BLaER1 (cell line): ENCODE measurements around the gene WWC1.
A peak's percentile ranks its signal among the peaks of the same experiment; 100 is the strongest.

Source experiments
- H3K27ac ChIP-seq: shearing (Covaris generic); formaldehyde crosslinking; 2 replicates; pipeline ENCODE4 v1.8.1; 2022
- H3K27me3 ChIP-seq: shearing (Covaris generic); formaldehyde crosslinking; 2 replicates; pipeline ENCODE4 v1.8.1; 2022
- H3K36me3 ChIP-seq: shearing (Covaris generic); formaldehyde crosslinking; 2 replicates; pipeline ENCODE4 v1.8.1; 2022
- H3K4me1 ChIP-seq: shearing (Covaris generic); formaldehyde crosslinking; 2 replicates; pipeline ENCODE4 v1.8.1; 2022
- H3K4me2 ChIP-seq: shearing (Covaris generic); formaldehyde crosslinking; 2 replicates; pipeline ENCODE4 v1.8.1; 2022
- H3K4me3 ChIP-seq: shearing (Covaris generic); formaldehyde crosslinking; 2 replicates; pipeline ENCODE4 v1.8.1; 2022
- H3K9ac ChIP-seq: shearing (Covaris generic); formaldehyde crosslinking; 2 replicates; pipeline ENCODE4 v1.8.1; 2022
- H3K9me3 ChIP-seq: shearing (Covaris generic); formaldehyde crosslinking; 2 replicates; pipeline ENCODE4 v1.8.1; 2022
- H4K20me1 ChIP-seq: shearing (Covaris generic); formaldehyde crosslinking; 2 replicates; pipeline ENCODE4 v1.8.1; 2022
- Cebpa-rat ChIP-seq: shearing (Covaris generic); IDR thresholded peaks from 2 replicates; pipeline ENCODE4 v1.8.1; 2022

Gene WWC1

DNA sequence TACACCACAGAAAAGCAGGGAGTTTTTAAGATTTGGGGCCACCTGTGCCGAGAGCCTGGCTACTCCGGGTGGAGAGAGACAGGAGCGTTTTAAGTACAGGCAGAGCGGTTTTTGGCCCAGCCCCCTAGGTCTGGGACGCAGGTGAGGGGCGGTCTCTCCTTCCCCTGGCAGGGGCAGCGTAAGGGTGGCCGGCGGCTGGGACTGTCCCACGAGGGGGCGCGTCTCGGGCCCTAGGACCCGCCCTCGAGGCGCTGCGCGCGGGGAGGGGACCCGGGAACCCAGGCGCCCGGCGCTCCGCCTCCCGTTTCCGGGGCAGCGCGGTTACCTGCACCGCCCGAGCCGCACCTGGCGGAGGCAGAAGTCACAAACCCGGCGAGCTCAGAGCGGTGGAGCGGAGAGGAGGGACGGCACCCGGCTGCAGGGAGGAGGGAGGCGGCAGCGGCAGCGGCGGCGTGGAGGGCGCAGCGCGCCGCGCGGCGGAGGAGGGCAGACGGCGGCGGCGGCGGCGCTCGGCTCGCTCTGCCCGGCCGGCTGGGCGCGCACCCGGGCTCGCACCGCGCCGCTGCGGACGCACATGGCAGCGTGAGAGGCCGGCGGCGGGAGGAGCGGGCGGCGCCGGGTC lies at the start of gene WWC1:
WWC1 (plus strand) TSS at position 304 of the 622 bp plus-strand sequence. CDS start 508 bp downstream, outside the sequence.
- Histone ChIP-seq H3K4me2 (peak within 1 kb of the TSS; percentile 90), H3K27me3 (peaks cover 6% of the 10 kb centered on the region; the same call in 1 of the 2 replicates), H4K20me1 (no peaks in the 10 kb centered on the region), H3K9me3 (no peaks in the 10 kb centered on the region), H3K27ac (peak within 1 kb of the TSS; percentile 69), H3K36me3 (no peaks in the 10 kb centered on the region), H3K9ac (peak within 1 kb of the TSS; percentile 79), H3K4me1 (peaks cover 17% of the 10 kb centered on the region), H3K4me3 (peak within 1 kb of the TSS; percentile 82)
- no peak for TF ChIP-seq Cebpa-rat

DNA sequence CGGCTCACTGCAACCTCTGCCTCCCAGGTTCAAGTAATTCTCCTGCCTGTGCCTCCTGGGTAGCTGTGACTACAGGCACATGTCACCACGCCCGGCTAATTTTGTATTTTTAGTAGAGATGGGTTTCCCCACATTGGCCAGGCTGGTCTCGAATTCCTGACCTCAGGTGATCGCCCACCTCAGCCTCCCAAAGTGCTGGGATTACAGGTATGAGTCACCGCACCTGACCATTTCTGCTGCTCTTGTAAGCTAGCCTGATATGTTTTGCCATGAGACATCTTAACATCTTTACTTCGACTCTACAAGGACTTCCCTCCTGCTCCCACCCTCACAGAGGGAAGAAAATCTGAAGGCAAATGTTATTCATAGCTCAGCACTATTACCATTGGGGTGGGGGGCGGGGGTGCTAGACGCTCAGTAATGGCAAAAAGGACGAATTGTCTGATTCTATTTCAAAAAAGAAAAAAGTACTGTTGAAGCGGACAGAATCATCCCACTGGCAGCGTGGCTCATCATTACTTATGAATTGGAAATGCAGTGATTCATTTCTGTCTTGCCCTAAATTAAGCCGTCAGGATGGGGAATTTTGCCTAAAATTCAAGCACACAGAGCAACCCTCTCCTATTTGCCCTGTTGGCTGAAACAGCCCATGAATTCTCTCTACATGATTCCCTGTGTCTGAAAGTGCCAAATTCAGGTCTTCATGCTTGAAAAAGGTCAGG lies 46.4 kb upstream of the WWC1 start:
- no peak for TF ChIP-seq Cebpa-rat
- peaks cover 86% of the 10 kb centered on the region for H3K36me3 ChIP-seq
- H3K9me3 ChIP-seq = no peaks in the 10 kb centered on the region
- H3K4me2 ChIP-seq = no peak overlapping the region
- H3K9ac ChIP-seq = no peak overlapping the region
- H3K27ac ChIP-seq = no peak overlapping the region
- H3K4me1 ChIP-seq = peaks cover 8% of the 10 kb centered on the region
- H3K27me3 ChIP-seq = no peaks in the 10 kb centered on the region
- H3K4me3 ChIP-seq = no peak overlapping the region
- peaks cover 5% of the 10 kb centered on the region; the same call in 1 of the 2 replicates for H4K20me1 ChIP-seq

DNA sequence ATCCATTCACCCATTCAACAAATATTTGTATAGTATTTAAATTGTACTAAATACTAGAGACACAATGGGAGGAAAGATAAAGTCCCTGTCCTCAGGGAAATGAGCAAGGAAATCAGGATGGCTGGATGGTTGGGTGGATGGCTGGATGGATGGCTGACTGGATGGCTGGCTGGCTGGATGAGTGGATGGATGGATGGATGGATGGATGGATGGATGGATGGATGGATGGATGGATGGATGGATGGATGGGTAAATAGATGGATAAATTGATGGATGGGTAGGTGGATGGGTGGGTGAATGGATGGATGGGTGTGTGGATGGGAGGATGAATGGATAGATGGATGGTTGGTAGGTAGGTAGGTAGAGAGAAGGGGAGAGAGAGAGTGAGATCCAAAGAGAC lies 41.5 kb upstream of the WWC1 start:
- H3K4me1 ChIP-seq = no peaks in the 10 kb centered on the region
- H3K9ac ChIP-seq = no peak overlapping the region
- H3K27me3 ChIP-seq = no peaks in the 10 kb centered on the region
- H3K36me3 ChIP-seq = peaks cover 88% of the 10 kb centered on the region
- no peak overlapping the region for H3K4me2 ChIP-seq
- H4K20me1 ChIP-seq = peaks cover 13% of the 10 kb centered on the region; the same call in 1 of the 2 replicates
- H3K27ac ChIP-seq = no peak overlapping the region
- no peak for TF ChIP-seq Cebpa-rat
- H3K9me3 ChIP-seq = no peaks in the 10 kb centered on the region
- no peak overlapping the region for H3K4me3 ChIP-seq

DNA sequence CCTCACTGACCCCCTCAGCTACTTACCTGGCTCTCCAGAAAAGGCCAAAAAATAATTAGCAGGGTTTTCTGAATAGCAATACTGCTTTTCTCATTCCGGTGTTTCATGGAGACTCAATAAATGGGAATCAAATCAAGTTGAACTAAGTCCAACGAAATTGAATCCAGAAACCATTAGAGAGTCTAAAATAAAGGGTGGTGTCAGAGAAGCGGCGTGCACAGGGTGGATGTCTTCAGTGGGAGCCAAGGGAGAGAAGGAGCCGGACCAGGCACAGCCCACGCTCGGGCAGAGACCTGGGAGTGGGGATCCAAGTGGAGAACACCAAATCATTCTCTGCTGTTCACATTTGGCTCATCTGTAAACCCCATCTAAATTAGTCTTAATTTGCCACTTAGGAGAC lies 40.2 kb upstream of the WWC1 start:
- TF ChIP-seq Cebpa-rat = no peak
- Histone ChIP-seq H3K9ac (no peak overlapping the region), H4K20me1 (peaks cover 13% of the 10 kb centered on the region; the same call in 1 of the 2 replicates), H3K9me3 (no peaks in the 10 kb centered on the region), H3K27me3 (no peaks in the 10 kb centered on the region), H3K4me3 (no peak overlapping the region), H3K4me1 (no peaks in the 10 kb centered on the region), H3K36me3 (peaks cover 83% of the 10 kb centered on the region), H3K4me2 (no peak overlapping the region), H3K27ac (no peak overlapping the region)

DNA sequence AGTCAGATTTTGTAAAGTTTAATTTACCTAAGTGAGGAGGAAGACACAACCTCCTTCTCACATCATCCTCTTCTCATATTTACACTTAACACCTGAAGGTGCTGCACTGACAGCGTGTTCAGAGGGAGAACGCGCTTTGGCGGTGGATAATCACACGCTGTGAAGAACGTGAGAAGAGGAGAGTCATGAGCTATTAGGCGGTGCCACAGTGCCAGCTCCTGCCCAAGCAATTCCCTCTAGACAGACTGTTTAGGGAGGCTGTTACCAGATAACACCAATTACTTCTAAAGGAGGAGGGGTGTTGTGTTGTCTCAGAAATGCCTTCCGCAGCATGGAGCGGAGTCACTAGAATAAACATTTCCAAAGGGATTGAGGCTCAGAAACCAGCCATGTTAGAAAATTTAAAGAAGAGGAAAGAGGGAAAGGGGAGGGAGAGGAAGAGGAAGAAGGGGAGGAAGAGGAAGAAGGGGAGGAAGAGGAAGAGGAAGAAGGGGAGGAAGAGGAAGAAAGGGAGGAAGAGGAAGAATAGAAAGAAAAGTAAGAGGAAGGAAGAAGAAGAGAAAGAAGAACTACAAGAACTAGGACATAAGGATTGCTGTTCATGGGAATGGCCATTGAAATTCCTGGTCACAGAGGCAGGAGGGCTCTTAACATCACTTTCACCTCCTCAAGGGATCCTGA lies 37.3 kb upstream of the WWC1 start:
- no peaks in the 10 kb centered on the region for H3K9me3 ChIP-seq
- no peaks in the 10 kb centered on the region for H3K27me3 ChIP-seq
- no peak overlapping the region for H3K9ac ChIP-seq
- no peak for TF ChIP-seq Cebpa-rat
- H4K20me1 ChIP-seq = peaks cover 13% of the 10 kb centered on the region; the same call in 1 of the 2 replicates
- H3K4me1 ChIP-seq = no peaks in the 10 kb centered on the region
- peaks cover 81% of the 10 kb centered on the region for H3K36me3 ChIP-seq
- no peak overlapping the region for H3K27ac ChIP-seq
- H3K4me3 ChIP-seq = no peak overlapping the region
- no peak overlapping the region for H3K4me2 ChIP-seq

DNA sequence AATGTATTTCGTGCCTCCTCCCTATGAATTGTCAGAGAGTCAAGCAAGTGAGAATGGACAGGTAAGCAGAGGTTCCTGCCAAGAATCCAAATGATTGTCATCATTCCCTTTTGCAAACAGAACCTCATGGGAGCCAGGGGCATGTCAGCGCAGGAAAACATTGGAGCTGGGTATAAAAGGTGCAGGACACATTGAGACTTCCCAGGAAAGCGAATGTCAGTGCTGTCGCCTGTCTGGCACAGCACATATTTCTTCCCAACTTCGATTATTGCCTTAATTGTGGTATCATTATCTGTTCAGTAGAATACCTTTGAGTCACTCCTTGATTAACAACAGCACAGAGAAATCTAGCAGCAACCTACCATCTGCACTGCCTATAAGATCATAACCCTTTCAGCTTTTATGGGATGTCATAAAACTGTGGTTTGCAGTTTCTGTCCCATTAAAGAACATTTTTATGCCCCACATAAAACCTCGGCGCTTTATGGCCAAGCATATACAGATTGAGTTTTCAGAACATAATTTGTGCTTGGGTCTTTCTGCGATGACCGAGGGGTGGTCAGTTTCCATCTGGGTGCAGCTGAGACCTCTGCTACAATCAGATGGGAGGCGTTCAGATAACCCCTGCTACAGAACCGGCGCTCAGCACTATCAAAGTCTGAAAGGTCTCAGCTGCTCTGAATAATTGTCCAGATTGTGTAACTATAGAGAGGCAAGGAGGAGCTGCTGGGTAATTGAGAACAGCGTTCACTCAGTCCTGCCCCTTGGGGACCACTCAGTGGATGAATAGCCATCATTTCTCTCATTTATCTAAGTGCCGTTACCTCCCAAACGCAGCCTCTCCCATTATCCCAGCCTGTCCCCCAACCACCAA lies 30.9 kb upstream of the WWC1 start:
- H3K9me3 ChIP-seq = no peaks in the 10 kb centered on the region
- H4K20me1 ChIP-seq = no peaks in the 10 kb centered on the region; the same call in 1 of the 2 replicates
- no peak overlapping the region for H3K9ac ChIP-seq
- no peak overlapping the region for H3K4me3 ChIP-seq
- TF ChIP-seq Cebpa-rat = no peak
- no peak overlapping the region for H3K27ac ChIP-seq
- no peak overlapping the region for H3K4me2 ChIP-seq
- no peaks in the 10 kb centered on the region for H3K4me1 ChIP-seq
- H3K36me3 ChIP-seq = peaks cover 79% of the 10 kb centered on the region
- no peaks in the 10 kb centered on the region for H3K27me3 ChIP-seq

DNA sequence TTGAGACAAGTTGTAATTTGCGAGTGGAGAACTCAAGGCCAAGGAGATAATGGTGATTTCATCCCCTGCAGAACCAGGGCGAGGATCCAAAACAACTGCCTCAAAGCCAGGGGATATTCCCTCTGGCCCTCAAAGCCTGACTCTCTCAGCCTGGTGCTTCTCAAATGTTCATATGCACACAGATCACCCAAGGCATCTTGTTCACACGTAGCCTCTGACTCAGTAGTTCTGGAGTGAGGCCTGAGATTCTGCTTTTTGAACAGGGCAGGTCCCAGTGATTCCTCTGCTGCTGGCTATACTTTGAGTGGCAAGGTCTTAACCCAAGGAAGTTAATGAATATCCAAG lies 30.2 kb upstream of the WWC1 start:
- Histone ChIP-seq H3K27me3 (no peaks in the 10 kb centered on the region), H3K4me3 (no peak overlapping the region), H3K4me1 (no peaks in the 10 kb centered on the region), H4K20me1 (no peaks in the 10 kb centered on the region; the same call in 1 of the 2 replicates), H3K9me3 (no peaks in the 10 kb centered on the region), H3K9ac (no peak overlapping the region), H3K27ac (no peak overlapping the region), H3K36me3 (peaks cover 77% of the 10 kb centered on the region), H3K4me2 (no peak overlapping the region)
- no peak for TF ChIP-seq Cebpa-rat

DNA sequence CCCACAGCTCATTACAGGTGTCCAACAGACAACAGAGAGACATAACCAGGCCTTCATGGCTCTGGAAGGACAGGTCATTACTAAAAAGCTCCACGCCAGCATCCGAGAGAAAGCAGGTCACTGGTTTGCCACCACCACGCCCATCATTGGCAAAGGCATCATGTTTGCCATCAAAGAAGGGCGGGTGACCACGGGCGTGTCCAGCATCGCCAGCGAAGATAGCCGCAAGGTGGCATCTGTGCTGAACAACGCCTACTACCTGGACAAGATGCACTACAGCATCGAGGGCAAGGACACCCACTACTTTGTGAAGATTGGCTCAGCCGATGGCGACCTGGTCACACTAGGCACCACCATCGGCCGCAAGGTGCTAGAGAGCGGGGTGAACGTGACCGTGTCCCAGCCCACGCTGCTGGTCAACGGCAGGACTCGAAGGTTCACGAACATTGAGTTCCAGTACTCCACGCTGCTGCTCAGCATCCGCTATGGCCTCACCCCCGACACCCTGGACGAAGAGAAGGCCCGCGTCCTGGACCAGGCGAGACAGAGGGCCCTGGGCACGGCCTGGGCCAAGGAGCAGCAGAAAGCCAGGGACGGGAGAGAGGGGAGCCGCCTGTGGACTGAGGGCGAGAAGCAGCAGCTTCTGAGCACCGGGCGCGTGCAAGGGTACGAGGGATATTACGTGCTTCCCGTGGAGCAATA lies 29.3 kb upstream of the WWC1 start:
- TF ChIP-seq Cebpa-rat = no peak
- H3K9me3 ChIP-seq = no peaks in the 10 kb centered on the region
- H3K9ac ChIP-seq = no peak overlapping the region
- no peaks in the 10 kb centered on the region; the same call in 1 of the 2 replicates for H4K20me1 ChIP-seq
- H3K27ac ChIP-seq = no peak overlapping the region
- no peaks in the 10 kb centered on the region for H3K27me3 ChIP-seq
- H3K4me3 ChIP-seq = no peak overlapping the region
- H3K36me3 ChIP-seq = peaks cover 70% of the 10 kb centered on the region
- H3K4me1 ChIP-seq = no peaks in the 10 kb centered on the region
- no peak overlapping the region for H3K4me2 ChIP-seq

DNA sequence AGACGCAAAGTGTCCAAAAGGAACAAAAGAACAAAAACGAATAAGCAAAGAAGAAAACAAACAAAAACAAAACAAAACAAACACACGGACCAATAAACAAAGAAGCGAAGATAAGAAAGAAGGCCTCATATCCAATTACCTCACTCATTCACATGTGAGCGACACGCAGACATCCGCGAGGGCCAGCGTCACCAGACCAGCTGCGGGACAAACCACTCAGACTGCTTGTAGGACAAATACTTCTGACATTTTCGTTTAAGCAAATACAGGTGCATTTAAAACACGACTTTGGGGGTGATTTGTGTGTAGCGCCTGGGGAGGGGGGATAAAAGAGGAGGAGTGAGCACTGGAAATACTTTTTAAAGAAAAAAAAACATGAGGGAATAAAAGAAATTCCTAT lies 28.3 kb upstream of the WWC1 start:
- H4K20me1 ChIP-seq = no peaks in the 10 kb centered on the region; the same call in 1 of the 2 replicates
- TF ChIP-seq Cebpa-rat = no peak
- no peak overlapping the region for H3K4me3 ChIP-seq
- H3K27ac ChIP-seq = no peak overlapping the region
- H3K4me2 ChIP-seq = no peak overlapping the region
- no peaks in the 10 kb centered on the region for H3K27me3 ChIP-seq
- H3K9ac ChIP-seq = no peak overlapping the region
- no peaks in the 10 kb centered on the region for H3K9me3 ChIP-seq
- H3K36me3 ChIP-seq = peaks cover 61% of the 10 kb centered on the region
- H3K4me1 ChIP-seq = no peaks in the 10 kb centered on the region
